K562 (cell line): ENCODE results near the gene LMO7.

ENCODE experiments used
- CTCF ChIP-seq, 3 experiments: IDR thresholded peaks in 2 of 3; conservative IDR thresholded peaks in 1 of 3; 2 replicates each; pipeline ENCODE4 v1.5.1; 2011 to 2012; ENCODE audit warnings: low read length in 3 of 3, mild to moderate bottlenecking in 3 of 3, control low read depth in 2 of 3, improper control_type of control experiment in 1 of 3, inconsistent platforms in 1 of 3, low read depth in 1 of 3, mixed read lengths in 1 of 3, moderate library complexity in 1 of 3; ENCODE audit not compliant: insufficient read depth in 2 of 3
- EP300 ChIP-seq: IDR thresholded peaks from 2 replicates; pipeline ENCODE4 v1.6.1; 2012; ENCODE audit warnings: low read length, improper control_type of control experiment
- HDAC2 ChIP-seq: fragments of 450-650 bp; IDR thresholded peaks from 2 replicates; pipeline ENCODE4 v1.6.1; 2016; ENCODE audit warnings: mild to moderate bottlenecking
- MXI1 ChIP-seq: IDR thresholded peaks from 2 replicates; pipeline ENCODE4 v1.6.1; 2011; ENCODE audit warnings: low read depth, mild to moderate bottlenecking, improper control_type of control experiment, low read length
- MYC ChIP-seq, 2 experiments: fragments of 250-450 bp in 1 of 2; sonication (Bioruptor Pico) in 1 of 2; IDR thresholded peaks; 2 replicates each; pipeline versions ENCODE4 v1.5.1 to v1.6.1; 2012 to 2021; ENCODE audit warnings: low read depth in 2 of 2, borderline replicate concordance in 1 of 2, improper control_type of control experiment in 1 of 2, low read length in 1 of 2, mild to moderate bottlenecking in 1 of 2, moderate library complexity in 1 of 2
- NEUROD1 ChIP-seq: fragments of 150-350 bp; IDR thresholded peaks from 2 replicates; pipeline ENCODE4 v1.6.1; 2014; ENCODE audit warnings: borderline replicate concordance, low read length, low read depth; ENCODE audit not compliant: partially characterized antibody
- SMC3 ChIP-seq: conservative IDR thresholded peaks from 2 replicates; pipeline ENCODE4 v1.6.1; 2011; ENCODE audit warnings: low read depth, low read length, improper control_type of control experiment; ENCODE audit not compliant: insufficient read depth
- ZNF282 ChIP-seq: sonication (generic); formaldehyde crosslinking; IDR thresholded peaks from 2 replicates; pipeline ENCODE4 v1.8.1; 2023; ENCODE audit warnings: missing genetic modification reagents
- ZNF589 ChIP-seq: fragments of 200-800 bp; sonication (Bioruptor generic); IDR thresholded peaks from 2 replicates; pipeline ENCODE4 v1.6.1; 2016; ENCODE audit warnings: low read depth, missing genetic modification characterization, missing compliant biosample characterization
- ZNF77 ChIP-seq: fragments of 250-450 bp; sonication (Bioruptor Pico); IDR thresholded peaks from 2 replicates; pipeline ENCODE4 v1.5.0; 2020
- TF ChIP-seq, protein P1 (sequence below): sonication (generic); formaldehyde crosslinking; IDR thresholded peaks from 2 replicates; pipeline ENCODE4 v1.8.1; 2022; ENCODE audit warnings: missing genetic modification reagents

- TF ChIP-seq ZNF282 (CRISPR knock-in tag): no peak
- no peak for TF ChIP-seq NEUROD1
- no peak for TF ChIP-seq ZNF77 (CRISPR knock-in tag)
- no peak for TF ChIP-seq EP300
- TF ChIP-seq, protein P1, sequence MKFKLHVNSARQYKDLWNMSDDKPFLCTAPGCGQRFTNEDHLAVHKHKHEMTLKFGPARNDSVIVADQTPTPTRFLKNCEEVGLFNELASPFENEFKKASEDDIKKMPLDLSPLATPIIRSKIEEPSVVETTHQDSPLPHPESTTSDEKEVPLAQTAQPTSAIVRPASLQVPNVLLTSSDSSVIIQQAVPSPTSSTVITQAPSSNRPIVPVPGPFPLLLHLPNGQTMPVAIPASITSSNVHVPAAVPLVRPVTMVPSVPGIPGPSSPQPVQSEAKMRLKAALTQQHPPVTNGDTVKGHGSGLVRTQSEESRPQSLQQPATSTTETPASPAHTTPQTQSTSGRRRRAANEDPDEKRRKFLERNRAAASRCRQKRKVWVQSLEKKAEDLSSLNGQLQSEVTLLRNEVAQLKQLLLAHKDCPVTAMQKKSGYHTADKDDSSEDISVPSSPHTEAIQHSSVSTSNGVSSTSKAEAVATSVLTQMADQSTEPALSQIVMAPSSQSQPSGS (CRISPR knock-in tag): no peak
- no peak for TF ChIP-seq HDAC2
- no peak for TF ChIP-seq ZNF589 (CRISPR knock-in tag)
- no peak for TF ChIP-seq CTCF (IDR thresholded peaks at IDR 0.05 in 2 of 3, conservative IDR thresholded peaks at IDR 0.05 in 1 of 3; ENCODE audit: insufficient read depth in 2 of 3, low read depth in 1 of 3, low read length in 3 of 3)
- TF ChIP-seq SMC3: no peak
- TF ChIP-seq MXI1: no peak
- TF ChIP-seq MYC (IDR thresholded peaks at IDR 0.05; ENCODE audit: low read depth, low read length): no peak
- no peak for TF ChIP-seq MYC (CRISPR knock-in tag; IDR thresholded peaks at IDR 0.05; ENCODE audit: borderline replicate concordance, low read depth)
Observed at GRCh38 chr13:75795274-75795673, 159.1 kb downstream of the LMO7 start.
